ENCODE results near the gene MEFV.

DNA sequence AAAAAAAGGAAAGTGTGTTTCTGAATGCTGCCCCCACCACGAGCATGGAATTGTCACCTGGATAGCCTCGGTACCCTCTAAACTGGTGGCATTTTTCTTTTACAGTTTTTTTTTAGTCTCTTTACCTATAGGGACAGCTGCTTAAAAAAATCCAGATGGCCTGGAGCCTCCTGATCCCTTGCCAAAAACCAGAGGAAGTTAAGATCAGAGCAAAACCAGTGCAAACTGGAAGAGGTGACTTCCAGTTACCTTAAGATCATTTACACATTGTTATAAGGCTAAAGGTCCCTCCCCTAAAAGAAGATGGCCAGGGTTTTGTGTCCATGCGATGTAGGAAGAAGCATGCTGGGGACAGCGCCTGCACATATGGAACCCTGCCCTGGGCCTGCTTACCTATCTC is 3.5 kb downstream of the MEFV start:
- TF ChIP-seq, protein P1, sequence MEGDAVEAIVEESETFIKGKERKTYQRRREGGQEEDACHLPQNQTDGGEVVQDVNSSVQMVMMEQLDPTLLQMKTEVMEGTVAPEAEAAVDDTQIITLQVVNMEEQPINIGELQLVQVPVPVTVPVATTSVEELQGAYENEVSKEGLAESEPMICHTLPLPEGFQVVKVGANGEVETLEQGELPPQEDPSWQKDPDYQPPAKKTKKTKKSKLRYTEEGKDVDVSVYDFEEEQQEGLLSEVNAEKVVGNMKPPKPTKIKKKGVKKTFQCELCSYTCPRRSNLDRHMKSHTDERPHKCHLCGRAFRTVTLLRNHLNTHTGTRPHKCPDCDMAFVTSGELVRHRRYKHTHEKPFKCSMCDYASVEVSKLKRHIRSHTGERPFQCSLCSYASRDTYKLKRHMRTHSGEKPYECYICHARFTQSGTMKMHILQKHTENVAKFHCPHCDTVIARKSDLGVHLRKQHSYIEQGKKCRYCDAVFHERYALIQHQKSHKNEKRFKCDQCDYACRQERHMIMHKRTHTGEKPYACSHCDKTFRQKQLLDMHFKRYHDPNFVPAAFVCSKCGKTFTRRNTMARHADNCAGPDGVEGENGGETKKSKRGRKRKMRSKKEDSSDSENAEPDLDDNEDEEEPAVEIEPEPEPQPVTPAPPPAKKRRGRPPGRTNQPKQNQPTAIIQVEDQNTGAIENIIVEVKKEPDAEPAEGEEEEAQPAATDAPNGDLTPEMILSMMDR (conservative IDR thresholded peaks at IDR 0.05 in 1 of 2, IDR thresholded peaks at IDR 0.05 in 1 of 2; ENCODE audit: extremely low read depth in 1 of 2, insufficient read depth in 1 of 2, low read depth in 1 of 2, low read length in 2 of 2), result no peak
- no peak for TF ChIP-seq EZH2 (IDR thresholded peaks at IDR 0.05; ENCODE audit: borderline replicate concordance, low read length)
